SK-N-SH (cell line): ENCODE data around the gene MAST4. TPM values are rescaled to one million over a fixed set of nuclear protein-coding genes. Genes with fewer than 3 reads are reported as not detected.

Source experiments
- CTCF ChIA-PET: fragments of 300-600, 350-600 bp; formaldehyde crosslinking; extraction: SDS; loops from one replicate; lab custom pipeline; 2021; lab: Yijun Ruan, JAX
- POLR2A ChIA-PET: fragments of 350-600 bp; sonication (Branson Sonifier 250); formaldehyde crosslinking; extraction: SDS; loops from one replicate; lab custom pipeline; 2020; ENCODE audit warnings: antibody characterized with exemption, inconsistent platforms; lab: Yijun Ruan, JAX
- DNase-seq: peaks from one replicate; pipeline ENCODE4 v3.0.0; 2012
- H2AFZ ChIP-seq: fragments of 200-600 bp; sonication (generic); 2 replicates; pipeline ENCODE4 v1.8.1; 2016; ENCODE audit warnings: antibody characterized with exemption, mild to moderate bottlenecking, low read depth
- H3F3A ChIP-seq: fragments of 200-600 bp; sonication (generic); replicated peaks from 2 replicates; pipeline ENCODE3; 2016; ENCODE audit warnings: antibody characterized with exemption, mild to moderate bottlenecking; ENCODE audit not compliant: insufficient read depth
- H3K27ac ChIP-seq, 2 experiments: fragments of 200-500 bp in 1 of 2; fragments of 200-600 bp in 1 of 2; sonication (Bioruptor generic) in 1 of 2; sonication (generic), shearing (Covaris generic) in 1 of 2; 2 replicates each; pipeline versions ENCODE4 v1.5.1 to v1.6.1; 2014 to 2016; ENCODE audit warnings: low read depth in 2 of 2, inconsistent platforms in 1 of 2, low read length in 1 of 2, mild to moderate bottlenecking in 1 of 2, mixed read lengths in 1 of 2
- H3K27me3 ChIP-seq: fragments of 200-600 bp; sonication (generic), shearing (Covaris generic); 2 replicates; pipeline ENCODE4 v1.6.1; 2016; ENCODE audit warnings: mixed run types; ENCODE audit not compliant: insufficient read depth
- H3K36me3 ChIP-seq, 2 experiments: fragments of 200-500 bp in 1 of 2; fragments of 200-600 bp in 1 of 2; sonication (Bioruptor generic) in 1 of 2; sonication (generic) in 1 of 2; replicated peaks in 1 of 2; 2 replicates each; pipeline versions ENCODE3 to v1.5.1; 2014 to 2016; ENCODE audit warnings: low read length in 1 of 2, mild to moderate bottlenecking in 1 of 2; ENCODE audit not compliant: insufficient read depth in 2 of 2, control insufficient read depth in 1 of 2
- H3K4me1 ChIP-seq, 2 experiments: fragments of 200-500 bp in 1 of 2; fragments of 200-600 bp in 1 of 2; sonication (Bioruptor generic) in 1 of 2; sonication (generic), shearing (Covaris generic) in 1 of 2; 2 replicates each; pipeline versions ENCODE4 v1.5.1 to v1.6.1; 2014 to 2016; ENCODE audit warnings: low read depth in 1 of 2, low read length in 1 of 2, mixed run types in 1 of 2; ENCODE audit not compliant: insufficient read depth in 2 of 2, control insufficient read depth in 1 of 2
- H3K4me2 ChIP-seq: fragments of 200-600 bp; sonication (generic), shearing (Covaris generic); 2 replicates; pipeline ENCODE4 v1.6.1; 2017; ENCODE audit warnings: mixed run types
- H3K4me3 ChIP-seq, 2 experiments: fragments of 200-500 bp in 1 of 2; fragments of 200-600 bp in 1 of 2; sonication (Bioruptor generic) in 1 of 2; sonication (generic), shearing (Covaris generic) in 1 of 2; 2 replicates each; pipeline versions ENCODE4 v1.5.1 to v1.8.1; 2014 to 2016; ENCODE audit warnings: low read depth in 2 of 2, inconsistent platforms in 1 of 2, low read length in 1 of 2, mild to moderate bottlenecking in 1 of 2, mixed read lengths in 1 of 2, moderate library complexity in 1 of 2
- H3K79me2 ChIP-seq: fragments of 200-600 bp; sonication (generic); 2 replicates; pipeline ENCODE4 v1.8.1; 2017; ENCODE audit warnings: mild to moderate bottlenecking; ENCODE audit not compliant: insufficient read depth
- H3K9ac ChIP-seq: fragments of 200-600 bp; sonication (generic); 2 replicates; pipeline ENCODE4 v1.6.1; 2017; ENCODE audit warnings: mixed run types
- H3K9me2 ChIP-seq: fragments of 200-600 bp; sonication (generic); 2 replicates; pipeline ENCODE4 v1.6.1; 2017; ENCODE audit warnings: mixed run types
- H3K9me3 ChIP-seq: fragments of 200-600 bp; sonication (generic); 2 replicates; pipeline ENCODE4 v1.6.1; 2017; ENCODE audit warnings: mixed run types, mild to moderate bottlenecking, moderate library complexity
- H4K20me1 ChIP-seq: fragments of 200-600 bp; sonication (generic); 2 replicates; pipeline ENCODE4 v1.6.1; 2017; ENCODE audit warnings: mild to moderate bottlenecking, mixed run types; ENCODE audit not compliant: insufficient read depth
- EP300 ChIP-seq, 2 experiments: IDR thresholded peaks; 2 replicates each; pipeline versions ENCODE4 v1.4.0 to v1.6.1; 2012; ENCODE audit warnings: borderline replicate concordance in 1 of 2, low read depth in 1 of 2, low read length in 1 of 2
- GABPA ChIP-seq: IDR thresholded peaks from 2 replicates; pipeline ENCODE4 v1.4.0; 2012; ENCODE audit warnings: low read depth, mild to moderate bottlenecking
- IRF3 ChIP-seq: fragments of 150-350 bp; IDR thresholded peaks from 2 replicates; pipeline ENCODE4 v1.6.1; 2016; ENCODE audit warnings: mild to moderate bottlenecking, low read depth, low read length
- MEF2A ChIP-seq: IDR thresholded peaks from 2 replicates; pipeline ENCODE4 v1.4.0; 2012; ENCODE audit warnings: low read depth, borderline replicate concordance
- NRF1 ChIP-seq: IDR thresholded peaks from 2 replicates; pipeline ENCODE4 v1.6.1; 2012; ENCODE audit warnings: low read depth, mild to moderate bottlenecking, low read length
- RCOR1 ChIP-seq: fragments of 150-350 bp; IDR thresholded peaks from 2 replicates; pipeline ENCODE4 v1.6.1; 2017; ENCODE audit warnings: antibody characterized with exemption, low read length
- RFX5 ChIP-seq: IDR thresholded peaks from 2 replicates; pipeline ENCODE4 v1.6.1; 2012; ENCODE audit warnings: mild to moderate bottlenecking, improper control_type of control experiment, low read length
- RXRA ChIP-seq: IDR thresholded peaks from 2 replicates; pipeline ENCODE4 v1.4.0; 2012; ENCODE audit warnings: low read depth, mild to moderate bottlenecking, borderline replicate concordance
- TAF1 ChIP-seq: IDR thresholded peaks from 2 replicates; pipeline ENCODE4 v1.6.1; 2012; ENCODE audit warnings: low read depth, mild to moderate bottlenecking, low read length, moderate library complexity, borderline replicate concordance
- TEAD4 ChIP-seq: IDR thresholded peaks from 2 replicates; pipeline ENCODE4 v1.4.0; 2012; ENCODE audit warnings: mild to moderate bottlenecking, borderline replicate concordance; ENCODE audit not compliant: insufficient read depth
- WGBS: methylation state at CpG from one replicate; pipeline ENCODE4 v1.1.6; 2017; ENCODE audit warnings: low lambda C conversion rate; 5-methylcytosine and 5-hydroxymethylcytosine counted together
- polyA plus RNA-seq, 3 experiments: library from polyadenylated mRNA; depleted of rRNA; stranded (reverse); fragments of >200 nt; gene quantifications; 2 replicates each; pipeline ENCODE4 v1.2.3, GENCODE V29; 2012
- TF ChIP-seq, protein P1 (sequence below): IDR thresholded peaks from 2 replicates; pipeline ENCODE4 v1.4.0; 2012; ENCODE audit warnings: low read depth, borderline replicate concordance
- TF ChIP-seq, protein P2 (sequence below): IDR thresholded peaks from 2 replicates; pipeline ENCODE4 v1.4.0; 2012; ENCODE audit warnings: low read depth, borderline replicate concordance

Gene MAST4
- polyA plus RNA-seq, 1 of the 3 experiments (the other 2 are of a cell fraction), result 2.2 TPM

GRCh38 chr5:66757834-66758371 lies 161.7 kb downstream of the MAST4 start:
- H3K27me3 ChIP-seq, result no peaks in the 10 kb centered on the region; the same call in 1 of the 2 replicates
- H4K20me1 ChIP-seq, result no peaks in the 10 kb centered on the region
- H3K9ac ChIP-seq, result no peak overlapping the region
- no peak overlapping the region for H2AFZ ChIP-seq
- ChIA-PET CTCF (interaction anchor here (0.8 to 16.1 kb wide), 17 partner anchors 8 to 584 kb away, joined by 3 to 236 read pairs (median 5); no protein-coding TSS in a partner anchor), POLR2A (no interaction called here)
- no peaks in the 10 kb centered on the region for H3K9me2 ChIP-seq
- no peaks in the 10 kb centered on the region; a peak in 1 of 4 replicates for H3K4me1 ChIP-seq
- no peaks in the 10 kb centered on the region for H3K79me2 ChIP-seq
- H3K4me2 ChIP-seq, result no peak overlapping the region
- no peak for DNase-seq
- WGBS, result 38% methylated on average over 3 of the region's 3 CpGs
- no peaks in the 10 kb centered on the region for H3K9me3 ChIP-seq
- no peak overlapping the region for H3K27ac ChIP-seq
- no peaks in the 10 kb centered on the region for H3K36me3 ChIP-seq
- TF ChIP-seq EP300 (IDR thresholded peaks at IDR 0.05; ENCODE audit: borderline replicate concordance in 1 of 2, low read depth in 1 of 2, low read length in 1 of 2) (no peak), RXRA (no peak), TAF1 (no peak), IRF3 (no peak), RCOR1 (no peak), NRF1 (no peak), GABPA (no peak), RFX5 (no peak), MEF2A (no peak), TEAD4 (no peak)
- TF ChIP-seq, protein P1, sequence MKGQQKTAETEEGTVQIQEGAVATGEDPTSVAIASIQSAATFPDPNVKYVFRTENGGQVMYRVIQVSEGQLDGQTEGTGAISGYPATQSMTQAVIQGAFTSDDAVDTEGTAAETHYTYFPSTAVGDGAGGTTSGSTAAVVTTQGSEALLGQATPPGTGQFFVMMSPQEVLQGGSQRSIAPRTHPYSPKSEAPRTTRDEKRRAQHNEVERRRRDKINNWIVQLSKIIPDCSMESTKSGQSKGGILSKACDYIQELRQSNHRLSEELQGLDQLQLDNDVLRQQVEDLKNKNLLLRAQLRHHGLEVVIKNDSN, result no peak
- TF ChIP-seq, protein P2, sequence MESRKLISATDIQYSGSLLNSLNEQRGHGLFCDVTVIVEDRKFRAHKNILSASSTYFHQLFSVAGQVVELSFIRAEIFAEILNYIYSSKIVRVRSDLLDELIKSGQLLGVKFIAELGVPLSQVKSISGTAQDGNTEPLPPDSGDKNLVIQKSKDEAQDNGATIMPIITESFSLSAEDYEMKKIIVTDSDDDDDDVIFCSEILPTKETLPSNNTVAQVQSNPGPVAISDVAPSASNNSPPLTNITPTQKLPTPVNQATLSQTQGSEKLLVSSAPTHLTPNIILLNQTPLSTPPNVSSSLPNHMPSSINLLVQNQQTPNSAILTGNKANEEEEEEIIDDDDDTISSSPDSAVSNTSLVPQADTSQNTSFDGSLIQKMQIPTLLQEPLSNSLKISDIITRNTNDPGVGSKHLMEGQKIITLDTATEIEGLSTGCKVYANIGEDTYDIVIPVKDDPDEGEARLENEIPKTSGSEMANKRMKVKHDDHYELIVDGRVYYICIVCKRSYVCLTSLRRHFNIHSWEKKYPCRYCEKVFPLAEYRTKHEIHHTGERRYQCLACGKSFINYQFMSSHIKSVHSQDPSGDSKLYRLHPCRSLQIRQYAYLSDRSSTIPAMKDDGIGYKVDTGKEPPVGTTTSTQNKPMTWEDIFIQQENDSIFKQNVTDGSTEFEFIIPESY, result no peak
- H3F3A ChIP-seq, result no peaks in the 10 kb centered on the region
- H3K4me3 ChIP-seq, result no peak overlapping the region
